SK-N-SH treated with all-trans-retinoic acid at 6 μM for 48 hours (cell line): ENCODE results near the gene USP6NL.

Experiments
- ATAC-seq: fragments of 200-7000 bp; cut with Tn5 transposase; 3 replicates; pipeline ENCODE4 v1.9.1; 2020; ENCODE audit warnings: mild to moderate bottlenecking, moderate library complexity
- ARNTL ChIP-seq: fragments of 450-650 bp; formaldehyde crosslinking; IDR thresholded peaks from 2 replicates; pipeline ENCODE4 v1.5.0; 2020; ENCODE audit warnings: low read depth, mild to moderate bottlenecking, moderate library complexity, borderline replicate concordance
- CSRNP3 ChIP-seq: fragments of 250-450 bp; sonication (Bioruptor Pico); IDR thresholded peaks from 2 replicates; pipeline ENCODE4 v1.5.1; 2021; ENCODE audit warnings: mild to moderate bottlenecking, moderate library complexity
- ESRRG ChIP-seq: fragments of 250-450 bp; sonication (Bioruptor Pico); IDR thresholded peaks from 2 replicates; pipeline ENCODE4 v1.6.1; 2021; ENCODE audit warnings: mild to moderate bottlenecking
- ISL1 ChIP-seq: fragments of 250-450 bp; sonication (Bioruptor Pico); IDR thresholded peaks from 2 replicates; pipeline ENCODE4 v2.1.2; 2022; ENCODE audit warnings: mild to moderate bottlenecking, moderate library complexity
- OSR1 ChIP-seq: fragments of 250-450 bp; sonication (Bioruptor Pico); IDR thresholded peaks from 2 replicates; pipeline ENCODE4 v1.8.0; 2022; ENCODE audit warnings: moderate library complexity, mild to moderate bottlenecking, inconsistent platforms
- PATZ1 ChIP-seq: fragments of 250-450 bp; sonication (Bioruptor Pico); IDR thresholded peaks from 2 replicates; pipeline ENCODE4 v1.8.0; 2020; ENCODE audit warnings: mild to moderate bottlenecking, moderate library complexity, borderline replicate concordance
- RARB ChIP-seq: fragments of 250-450 bp; sonication (Bioruptor Pico); IDR thresholded peaks from 2 replicates; pipeline ENCODE4 v1.8.0; 2021; ENCODE audit warnings: mild to moderate bottlenecking, moderate library complexity
- SNAI2 ChIP-seq: fragments of 250-450 bp; sonication (Bioruptor Pico); IDR thresholded peaks from 2 replicates; pipeline ENCODE4 v1.5.0; 2020; ENCODE audit warnings: mild to moderate bottlenecking, moderate library complexity
- TCF4 ChIP-seq: fragments of 250-450 bp; sonication (Bioruptor Pico); IDR thresholded peaks from 2 replicates; pipeline ENCODE4 v1.8.0; 2021; ENCODE audit warnings: mild to moderate bottlenecking, moderate library complexity, borderline replicate concordance
- TOX ChIP-seq: fragments of 250-450 bp; sonication (Bioruptor Pico); IDR thresholded peaks from 2 replicates; pipeline ENCODE4 v1.8.0; 2021; ENCODE audit warnings: mild to moderate bottlenecking, moderate library complexity, borderline replicate concordance
- TSHZ2 ChIP-seq: fragments of 250-450 bp; sonication (Bioruptor Pico); IDR thresholded peaks from 2 replicates; pipeline ENCODE4 v1.5.0; 2020; ENCODE audit warnings: mild to moderate bottlenecking, moderate library complexity
- ZC3H10 ChIP-seq: fragments of 250-450 bp; sonication (Bioruptor Pico); IDR thresholded peaks from 2 replicates; pipeline ENCODE4 v1.5.1; 2021; ENCODE audit warnings: mild to moderate bottlenecking, moderate library complexity
- ZFP3 ChIP-seq: fragments of 250-450 bp; sonication (Bioruptor Pico); IDR thresholded peaks from 2 replicates; pipeline ENCODE4 v1.5.0; 2020; ENCODE audit warnings: mild to moderate bottlenecking, moderate library complexity
- ZFP30 ChIP-seq: fragments of 450-650 bp; formaldehyde crosslinking; IDR thresholded peaks from 2 replicates; pipeline ENCODE4 v1.5.0; 2022; ENCODE audit warnings: mild to moderate bottlenecking, moderate library complexity
- ZNF565 ChIP-seq: fragments of 450-650 bp; formaldehyde crosslinking; conservative IDR thresholded peaks from 2 replicates; pipeline ENCODE4 v1.5.0; 2020; ENCODE audit warnings: low read depth, mild to moderate bottlenecking, moderate library complexity
- ZNF8 ChIP-seq: fragments of 450-650 bp; formaldehyde crosslinking; IDR thresholded peaks from 2 replicates; pipeline ENCODE4 v1.5.0; 2020; ENCODE audit warnings: mild to moderate bottlenecking, moderate library complexity
- TF ChIP-seq, protein P1 (sequence below): fragments of 250-450 bp; sonication (Bioruptor Pico); IDR thresholded peaks from 2 replicates; pipeline ENCODE4 v1.8.0; 2021; ENCODE audit warnings: low read depth, mild to moderate bottlenecking, moderate library complexity, borderline replicate concordance
- TF ChIP-seq, protein P2 (sequence below): fragments of 250-450 bp; sonication (Bioruptor Pico); IDR thresholded peaks from 2 replicates; pipeline ENCODE4 v1.5.1; 2020; ENCODE audit warnings: low read depth, mild to moderate bottlenecking, moderate library complexity

Gene USP6NL

GRCh38 chr10:11653758-11654471 lies 42.5 kb upstream of the USP6NL start (continued):
- TF ChIP-seq TSHZ2 (CRISPR knock-in tag) (no peak), ARNTL (CRISPR knock-in tag) (no peak), ZNF8 (CRISPR knock-in tag) (no peak), ZFP30 (no peak)
- TF ChIP-seq, protein P1, sequence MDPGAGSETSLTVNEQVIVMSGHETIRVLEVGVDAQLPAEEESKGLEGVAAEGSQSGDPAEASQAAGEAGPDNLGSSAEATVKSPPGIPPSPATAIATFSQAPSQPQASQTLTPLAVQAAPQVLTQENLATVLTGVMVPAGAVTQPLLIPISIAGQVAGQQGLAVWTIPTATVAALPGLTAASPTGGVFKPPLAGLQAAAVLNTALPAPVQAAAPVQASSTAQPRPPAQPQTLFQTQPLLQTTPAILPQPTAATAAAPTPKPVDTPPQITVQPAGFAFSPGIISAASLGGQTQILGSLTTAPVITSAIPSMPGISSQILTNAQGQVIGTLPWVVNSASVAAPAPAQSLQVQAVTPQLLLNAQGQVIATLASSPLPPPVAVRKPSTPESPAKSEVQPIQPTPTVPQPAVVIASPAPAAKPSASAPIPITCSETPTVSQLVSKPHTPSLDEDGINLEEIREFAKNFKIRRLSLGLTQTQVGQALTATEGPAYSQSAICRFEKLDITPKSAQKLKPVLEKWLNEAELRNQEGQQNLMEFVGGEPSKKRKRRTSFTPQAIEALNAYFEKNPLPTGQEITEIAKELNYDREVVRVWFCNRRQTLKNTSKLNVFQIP (CRISPR knock-in tag), result no peak

DNA sequence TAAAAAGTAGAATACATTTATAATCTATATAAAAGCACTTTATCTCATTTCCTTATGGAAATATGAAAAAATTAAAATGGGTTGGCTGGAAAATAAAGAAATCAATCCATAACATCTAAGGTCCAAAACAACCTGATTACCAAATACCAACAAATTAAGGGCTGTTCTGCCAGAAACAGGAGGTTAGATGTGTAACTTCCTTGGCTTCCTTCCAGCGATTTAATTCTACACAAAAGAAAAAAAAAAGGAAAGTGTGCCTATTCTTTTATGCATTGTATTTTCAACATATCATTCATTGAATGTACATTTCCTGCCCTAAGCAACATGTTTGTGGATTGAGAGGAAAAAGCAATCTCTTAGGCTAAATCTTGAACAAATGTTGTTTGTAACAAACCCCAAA lies 36.2 kb upstream of the USP6NL start:
- TF ChIP-seq RARB (CRISPR knock-in tag), result no peak
- TF ChIP-seq SNAI2 (CRISPR knock-in tag), result no peak
- no peak for TF ChIP-seq ISL1 (CRISPR knock-in tag)
- TF ChIP-seq CSRNP3 (CRISPR knock-in tag), result no peak
- TF ChIP-seq ESRRG (CRISPR knock-in tag), result no peak
- TF ChIP-seq TCF4, result no peak
- TF ChIP-seq ZC3H10 (CRISPR knock-in tag), result no peak
- TF ChIP-seq, protein P2, sequence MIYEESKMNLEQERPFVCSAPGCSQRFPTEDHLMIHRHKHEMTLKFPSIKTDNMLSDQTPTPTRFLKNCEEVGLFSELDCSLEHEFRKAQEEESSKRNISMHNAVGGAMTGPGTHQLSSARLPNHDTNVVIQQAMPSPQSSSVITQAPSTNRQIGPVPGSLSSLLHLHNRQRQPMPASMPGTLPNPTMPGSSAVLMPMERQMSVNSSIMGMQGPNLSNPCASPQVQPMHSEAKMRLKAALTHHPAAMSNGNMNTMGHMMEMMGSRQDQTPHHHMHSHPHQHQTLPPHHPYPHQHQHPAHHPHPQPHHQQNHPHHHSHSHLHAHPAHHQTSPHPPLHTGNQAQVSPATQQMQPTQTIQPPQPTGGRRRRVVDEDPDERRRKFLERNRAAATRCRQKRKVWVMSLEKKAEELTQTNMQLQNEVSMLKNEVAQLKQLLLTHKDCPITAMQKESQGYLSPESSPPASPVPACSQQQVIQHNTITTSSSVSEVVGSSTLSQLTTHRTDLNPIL (CRISPR knock-in tag), result no peak
- no peak for TF ChIP-seq PATZ1 (CRISPR knock-in tag)
- TF ChIP-seq ZFP30, result no peak
- no peak for TF ChIP-seq TOX (CRISPR knock-in tag)
- no peak for TF ChIP-seq ZNF8 (CRISPR knock-in tag)
- TF ChIP-seq ZNF565 (CRISPR knock-in tag), result no peak
- TF ChIP-seq, all 23 proteins: peak for 0
- no peak for ATAC-seq

GRCh38 chr10:11646450-11646849 lies 35.0 kb upstream of the USP6NL start:
- ATAC-seq, result no peak
- TF ChIP-seq ZFP3 (no peak), OSR1 (no peak), TOX (CRISPR knock-in tag) (no peak), ARNTL (CRISPR knock-in tag) (no peak), RARB (CRISPR knock-in tag) (no peak), SNAI2 (CRISPR knock-in tag) (no peak), ESRRG (CRISPR knock-in tag) (no peak)
- TF ChIP-seq, protein P1 (CRISPR knock-in tag), result no peak
- TF ChIP-seq, protein P2 (CRISPR knock-in tag), result no peak
